Ovary (tissue), 9 donors: Measurements from ENCODE around the gene TSSK6. TPM values are rescaled to one million over a fixed set of nuclear protein-coding genes. Genes with fewer than 3 reads are reported as not detected.

Experiments
- DNase-seq, 5 donors: peaks; one replicate each; pipeline ENCODE4 v3.0.0-alpha.2; 2019 to 2020
- H3K27ac ChIP-seq, 2 donors: fragments of 200-600 bp; one replicate each; pipeline versions ENCODE4 v1.5.1 to v1.8.0; 2019 to 2022
- H3K27me3 ChIP-seq: fragments of 200-600 bp; one replicate; pipeline ENCODE4 v1.8.0; 2022
- H3K36me3 ChIP-seq: fragments of 200-600 bp; sonication (generic); one replicate; pipeline ENCODE4 v1.5.1; 2019
- H3K4me1 ChIP-seq: one replicate; pipeline ENCODE4 v1.8.1; 2013; ENCODE audit warnings: mild to moderate bottlenecking, moderate library complexity; ENCODE audit not compliant: insufficient read depth
- H3K4me3 ChIP-seq: fragments of 200-600 bp; sonication (generic); one replicate; pipeline ENCODE4 v1.5.1; 2017
- H3K9me3 ChIP-seq, 2 donors: fragments of 200-600 bp in 1 of 2; sonication (generic) in 1 of 2; one replicate each; pipeline versions ENCODE4 v1.5.1 to v1.8.1; 2013 to 2019; ENCODE audit warnings: mild to moderate bottlenecking in 1 of 2, moderate library complexity in 1 of 2
- CTCF ChIP-seq, 3 donors: fragments of 450-650 bp in 2 of 3; fragments of 200-600 bp in 1 of 3; IDR thresholded peaks; one replicate each; pipeline versions ENCODE4 v1.5.1 to v1.8.0; 2016 to 2022; ENCODE audit warnings: antibody characterized with exemption in 3 of 3, mild to moderate bottlenecking in 1 of 3
- EP300 ChIP-seq: sonication (generic); formaldehyde crosslinking; IDR thresholded peaks from one replicate; pipeline ENCODE4 v1.6.1; 2017; ENCODE audit warnings: antibody characterized with exemption
- POLR2A ChIP-seq: fragments of 450-650 bp; IDR thresholded peaks from one replicate; pipeline ENCODE4 v1.6.1; 2017; ENCODE audit warnings: antibody characterized with exemption, mild to moderate bottlenecking, moderate library complexity
- WGBS, 3 donors: extraction: QIAGEN DNeasy Blood & Tissue Kit in 1 of 3; methylation state at CpG; one replicate each; pipeline versions ENCODE4 v1.1.5 to v1.1.7; 2013 to 2017; 5-methylcytosine and 5-hydroxymethylcytosine counted together
- intact Hi-C, 4 donors: fragments of 100-400 bp; cut with DNase I; formaldehyde crosslinking; loops; one replicate each; pipeline versions ENCODE4 v1.11.0 to v1.15.1; 2022 to 2023
- polyA plus RNA-seq, 2 donors: library from polyadenylated mRNA; stranded (reverse); fragments of 200-250 nt in 1 of 2; fragments of 350-450 nt in 1 of 2; fragmentation: Illumina TruSeq in 1 of 2; extraction: RNeasy Lipid Tissue Mini Kit (QIAGEN cat#74804) in 1 of 2; gene quantifications; one replicate each; pipeline ENCODE4 v1.2.3, GENCODE V29; 2013 to 2014
- total RNA-seq, 7 donors: library from RNA; depleted of rRNA in 2 of 7; stranded (reverse); fragments of >200 nt in 2 of 7; fragmentation: NEBNext Ultra II Directional in 3 of 7; extraction: Animal tissue kit (Norgen Biotek cat#: 25700) in 3 of 7; gene quantifications; one replicate each; pipeline versions ENCODE4 v1.1.0 to v1.2.4, GENCODE V29; 2016 to 2023
- donor health status: DM: no; HTN: no; CAD: no; lungs with moderate emphysema.
- donor health status: DM: no; HTN: no; CAD: no.
- donor health status: Bipolar disorder and iron deficiency.
- donor health status: DM: yes; HTN: yes; CAD: no.
- donor health status: DM: no; HTN: no; CAD: no.
- donor health status: DM: yes; HTN: yes; CAD: no.

The TSSK6 gene
- total and polyA plus RNA-seq, 9 donors: 0.76 to 2.5 (median 1.1) TPM; not detected in 1

- no peak overlapping the region for H3K27ac ChIP-seq
- no peaks in the 10 kb centered on the region for H3K9me3 ChIP-seq
- no peak for TF ChIP-seq EP300
- TF ChIP-seq CTCF (IDR thresholded peaks at IDR 0.05): no peak
- no peak for TF ChIP-seq POLR2A
- no peaks in the 10 kb centered on the region for H3K27me3 ChIP-seq
- intact Hi-C loops: no loop called here
- no peaks in the 10 kb centered on the region for H3K36me3 ChIP-seq
- H3K4me3 ChIP-seq: no peak overlapping the region
- no peak for DNase-seq
- 52 to 78% (median 64%) methylated on average over 27 of the region's 27 CpGs for WGBS, 3 donors
- peaks cover 1% of the 10 kb centered on the region for H3K4me1 ChIP-seq
Measured at GRCh38 chr19:19505669-19506326, 9.6 kb downstream of the TSSK6 start.

GRCh38 chr19:19504754-19505668 lies 10.3 kb downstream of the TSSK6 start:
- intact Hi-C loops: no loop called here
- no peak overlapping the region for H3K4me3 ChIP-seq
- no peaks in the 10 kb centered on the region for H3K9me3 ChIP-seq
- no peak overlapping the region for H3K27ac ChIP-seq
- 84 to 89% (median 86%) methylated on average over 17 to 23 of the region's 23 CpGs for WGBS, 3 donors
- no peaks in the 10 kb centered on the region for H3K36me3 ChIP-seq
- TF ChIP-seq POLR2A (no peak), CTCF (IDR thresholded peaks at IDR 0.05) (no peak), EP300 (no peak)
- no peaks in the 10 kb centered on the region for H3K27me3 ChIP-seq
- no peak for DNase-seq
- peaks cover 1% of the 10 kb centered on the region for H3K4me1 ChIP-seq

- H3K4me1 ChIP-seq: peaks cover 1% of the 10 kb centered on the region
- H3K4me3 ChIP-seq: no peak overlapping the region
- no peaks in the 10 kb centered on the region for H3K9me3 ChIP-seq
- no peak for DNase-seq
- 84 to 88% (median 86%) methylated on average over 18 of the region's 18 CpGs for WGBS, 3 donors
- H3K27me3 ChIP-seq: no peaks in the 10 kb centered on the region
- intact Hi-C loops: no loop called here
- H3K36me3 ChIP-seq: no peaks in the 10 kb centered on the region
- TF ChIP-seq CTCF (IDR thresholded peaks at IDR 0.05) (no peak), EP300 (no peak), POLR2A (no peak)
- H3K27ac ChIP-seq: no peak overlapping the region
Measured at GRCh38 chr19:19502808-19503602, 12.3 kb downstream of the TSSK6 start.

DNA sequence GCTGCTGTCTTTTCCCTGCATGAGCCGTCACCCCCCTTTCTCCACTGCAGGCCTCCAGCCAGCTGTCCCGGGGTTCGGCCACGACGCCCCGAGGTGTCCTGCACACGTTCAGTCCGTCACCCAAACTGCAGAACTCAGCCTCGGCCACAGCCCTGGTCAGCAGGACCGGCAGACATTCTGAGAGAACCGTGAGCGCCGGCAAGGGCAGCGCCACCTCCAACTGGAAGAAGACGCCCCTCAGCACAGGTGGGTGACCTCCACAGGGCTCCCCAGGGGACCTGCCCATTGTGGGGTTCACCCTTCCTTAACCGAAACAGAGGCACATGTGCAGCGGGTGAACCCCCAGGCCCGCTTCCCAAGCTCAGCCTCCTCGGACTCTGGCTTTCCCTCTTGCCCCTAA lies 13.1 kb downstream of the TSSK6 start:
- WGBS, 3 donors: 89 to 95% (median 93%) methylated on average over 19 of the region's 19 CpGs

More for the DNA sequence above, 13.1 kb downstream of the TSSK6 start:
- DNase-seq: no peak
- Histone ChIP-seq H3K4me3 (no peak overlapping the region), H3K36me3 (no peaks in the 10 kb centered on the region), H3K27ac (no peak overlapping the region), H3K4me1 (peaks cover 1% of the 10 kb centered on the region), H3K9me3 (no peaks in the 10 kb centered on the region), H3K27me3 (no peaks in the 10 kb centered on the region)
- TF ChIP-seq POLR2A (no peak), EP300 (no peak), CTCF (IDR thresholded peaks at IDR 0.05) (no peak)
- intact Hi-C loops: no loop called here
